HEK293 (cell line): ENCODE results near the gene PTK7.

Experiments used
- CTCF ChIA-PET: fragments of 350-600 bp; formaldehyde crosslinking; extraction: SDS; loops from one replicate; lab custom pipeline; 2021; ENCODE audit warnings: antibody characterized with exemption; lab: Yijun Ruan, JAX
- POLR2A ChIA-PET: fragments of 300-600 bp; formaldehyde crosslinking; extraction: SDS; loops from one replicate; lab custom pipeline; 2020; ENCODE audit warnings: antibody characterized with exemption, inconsistent platforms; lab: Yijun Ruan, JAX
- H3K27ac ChIP-seq: fragments of 200-500 bp; sonication (Bioruptor generic); 2 replicates; pipeline ENCODE4 v1.5.1; 2014; ENCODE audit warnings: low read depth, low read length, control low read depth, inconsistent platforms; ENCODE audit errors: extremely low read depth
- H3K36me3 ChIP-seq, 2 experiments: fragments of 200-500 bp in 1 of 2; sonication (Bioruptor generic) in 1 of 2; 1 replicate in 1 of 2; 2 replicates in 1 of 2; pipeline ENCODE4 v1.5.1; 2014 to 2017; ENCODE audit warnings: inconsistent platforms in 2 of 2, low read length in 2 of 2; ENCODE audit not compliant: control insufficient read depth in 2 of 2, insufficient read depth in 1 of 2
- H3K4me1 ChIP-seq: fragments of 200-500 bp; sonication (Bioruptor generic); 2 replicates; pipeline ENCODE4 v1.5.1; 2014; ENCODE audit warnings: mild to moderate bottlenecking, low read length, inconsistent platforms; ENCODE audit not compliant: control insufficient read depth, insufficient read depth
- H3K4me3 ChIP-seq: 2 replicates; pipeline ENCODE4 v1.5.1; 2011; ENCODE audit warnings: low read depth, mild to moderate bottlenecking, control low read depth, low read length, moderate library complexity
- H3K9me3 ChIP-seq: fragments of 200-500 bp; sonication (Bioruptor generic); 2 replicates; pipeline ENCODE4 v1.5.1; 2014; ENCODE audit warnings: low read depth, low read length, inconsistent platforms; ENCODE audit not compliant: control insufficient read depth, insufficient read depth
- GFI1B ChIP-seq: fragments of 450-650 bp; formaldehyde crosslinking; IDR thresholded peaks from 2 replicates; pipeline ENCODE4 v1.5.1; 2016; ENCODE audit warnings: missing biosample characterization, missing genetic modification characterization
- GLIS2 ChIP-seq: fragments of 450-650 bp; formaldehyde crosslinking; IDR thresholded peaks from 2 replicates; pipeline ENCODE4 v1.5.1; 2016; ENCODE audit warnings: missing biosample characterization, missing genetic modification characterization
- HOXD13 ChIP-seq: sonication (generic); formaldehyde crosslinking; IDR thresholded peaks from 2 replicates; pipeline ENCODE4 v1.8.0; 2022; ENCODE audit warnings: missing genetic modification reagents, borderline replicate concordance
- TCF7L2 ChIP-seq: IDR thresholded peaks from 2 replicates; pipeline ENCODE4 v1.6.1; 2011; ENCODE audit warnings: low read depth, mild to moderate bottlenecking, inconsistent platforms, low read length, moderate library complexity, borderline replicate concordance
- ZBTB6 ChIP-seq: fragments of 450-650 bp; formaldehyde crosslinking; IDR thresholded peaks from 2 replicates; pipeline ENCODE4 v1.5.1; 2017; ENCODE audit warnings: missing biosample characterization, missing genetic modification characterization
- ZNF169 ChIP-seq: fragments of 450-650 bp; formaldehyde crosslinking; IDR thresholded peaks from 2 replicates; pipeline ENCODE4 v1.5.1; 2016; ENCODE audit warnings: missing biosample characterization, missing genetic modification characterization
- ZNF335 ChIP-seq: fragments of 450-650 bp; formaldehyde crosslinking; conservative IDR thresholded peaks from 2 replicates; pipeline ENCODE4 v1.5.1; 2016; ENCODE audit warnings: missing biosample characterization, missing genetic modification characterization
- ZNF341 ChIP-seq: fragments of 450-650 bp; formaldehyde crosslinking; IDR thresholded peaks from 2 replicates; pipeline ENCODE4; 2016; ENCODE audit warnings: low read depth, missing biosample characterization, missing genetic modification characterization
- ZNF391 ChIP-seq: fragments of 450-650 bp; formaldehyde crosslinking; IDR thresholded peaks from 2 replicates; pipeline ENCODE4 v1.5.1; 2016; ENCODE audit warnings: low read depth, missing biosample characterization, missing genetic modification characterization, borderline replicate concordance
- ZNF416 ChIP-seq: fragments of 450-650 bp; formaldehyde crosslinking; IDR thresholded peaks from 2 replicates; pipeline ENCODE4 v1.5.1; 2016; ENCODE audit warnings: missing biosample characterization, missing genetic modification characterization
- ZNF426 ChIP-seq: fragments of 450-650 bp; formaldehyde crosslinking; IDR thresholded peaks from 2 replicates; pipeline ENCODE4 v1.5.1; 2017; ENCODE audit warnings: missing biosample characterization, missing genetic modification characterization, mild to moderate bottlenecking, inconsistent platforms, moderate library complexity
- ZNF600 ChIP-seq: fragments of 450-650 bp; formaldehyde crosslinking; IDR thresholded peaks from 2 replicates; pipeline ENCODE4 v1.5.1; 2016; ENCODE audit warnings: missing biosample characterization, missing genetic modification characterization
- ZNF660 ChIP-seq: fragments of 450-650 bp; IDR thresholded peaks from 2 replicates; pipeline ENCODE4 v1.5.1; 2018; ENCODE audit warnings: missing biosample characterization, mild to moderate bottlenecking, missing genetic modification characterization
- ZNF843 ChIP-seq: fragments of 450-650 bp; formaldehyde crosslinking; IDR thresholded peaks from 2 replicates; pipeline ENCODE4 v1.5.1; 2016; ENCODE audit warnings: missing biosample characterization, missing genetic modification characterization
- ZSCAN4 ChIP-seq: fragments of 450-650 bp; formaldehyde crosslinking; IDR thresholded peaks from 2 replicates; pipeline ENCODE4 v1.5.1; 2017; ENCODE audit warnings: missing biosample characterization, missing genetic modification characterization
- TF ChIP-seq, protein P1 (sequence below): fragments of 450-650 bp; formaldehyde crosslinking; IDR thresholded peaks from 2 replicates; pipeline ENCODE4 v1.5.1; 2016; ENCODE audit warnings: missing biosample characterization, missing genetic modification characterization
- TF ChIP-seq, protein P2 (sequence below): fragments of 450-650 bp; formaldehyde crosslinking; IDR thresholded peaks from 2 replicates; pipeline ENCODE4 v1.5.1; 2016; ENCODE audit warnings: missing biosample characterization, missing genetic modification characterization
- TF ChIP-seq, protein P3 (sequence below): fragments of 450-650 bp; formaldehyde crosslinking; IDR thresholded peaks from 2 replicates; pipeline ENCODE4 v1.5.1; 2016; ENCODE audit warnings: missing biosample characterization, missing genetic modification characterization

The PTK7 gene

DNA sequence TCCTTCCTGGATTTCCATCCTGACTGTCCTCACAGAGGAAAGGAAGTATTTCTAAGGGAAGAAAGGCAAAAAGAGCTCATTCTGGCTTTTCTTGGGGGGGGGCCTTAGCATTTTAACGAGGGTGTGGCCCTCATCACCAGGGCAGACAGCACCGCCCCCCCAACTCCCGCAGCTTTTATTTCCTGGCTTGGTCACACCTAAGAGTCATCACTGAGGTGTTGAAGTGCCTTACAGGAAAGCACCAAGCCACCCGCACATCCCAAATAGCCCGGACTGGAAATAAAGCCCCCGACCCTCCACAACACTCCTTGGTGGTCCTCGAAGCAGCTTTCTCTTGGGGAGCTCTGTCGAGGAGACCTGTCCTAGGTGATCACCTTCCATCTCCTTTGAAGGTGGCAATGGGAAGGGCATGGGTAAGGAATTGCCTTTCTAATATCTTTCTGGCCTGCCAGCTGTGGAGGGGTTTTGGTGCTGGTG lies 1.3 kb downstream of the PTK7 start (continued):
- no peak for TF ChIP-seq ZNF391
- TF ChIP-seq, protein P1, sequence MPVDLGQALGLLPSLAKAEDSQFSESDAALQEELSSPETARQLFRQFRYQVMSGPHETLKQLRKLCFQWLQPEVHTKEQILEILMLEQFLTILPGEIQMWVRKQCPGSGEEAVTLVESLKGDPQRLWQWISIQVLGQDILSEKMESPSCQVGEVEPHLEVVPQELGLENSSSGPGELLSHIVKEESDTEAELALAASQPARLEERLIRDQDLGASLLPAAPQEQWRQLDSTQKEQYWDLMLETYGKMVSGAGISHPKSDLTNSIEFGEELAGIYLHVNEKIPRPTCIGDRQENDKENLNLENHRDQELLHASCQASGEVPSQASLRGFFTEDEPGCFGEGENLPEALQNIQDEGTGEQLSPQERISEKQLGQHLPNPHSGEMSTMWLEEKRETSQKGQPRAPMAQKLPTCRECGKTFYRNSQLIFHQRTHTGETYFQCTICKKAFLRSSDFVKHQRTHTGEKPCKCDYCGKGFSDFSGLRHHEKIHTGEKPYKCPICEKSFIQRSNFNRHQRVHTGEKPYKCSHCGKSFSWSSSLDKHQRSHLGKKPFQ (tag by site-specific recombination) = peak; percentile 25; the same call in 1 of the 2 replicates
- TF ChIP-seq ZNF341 (tag by site-specific recombination) = no peak

DNA sequence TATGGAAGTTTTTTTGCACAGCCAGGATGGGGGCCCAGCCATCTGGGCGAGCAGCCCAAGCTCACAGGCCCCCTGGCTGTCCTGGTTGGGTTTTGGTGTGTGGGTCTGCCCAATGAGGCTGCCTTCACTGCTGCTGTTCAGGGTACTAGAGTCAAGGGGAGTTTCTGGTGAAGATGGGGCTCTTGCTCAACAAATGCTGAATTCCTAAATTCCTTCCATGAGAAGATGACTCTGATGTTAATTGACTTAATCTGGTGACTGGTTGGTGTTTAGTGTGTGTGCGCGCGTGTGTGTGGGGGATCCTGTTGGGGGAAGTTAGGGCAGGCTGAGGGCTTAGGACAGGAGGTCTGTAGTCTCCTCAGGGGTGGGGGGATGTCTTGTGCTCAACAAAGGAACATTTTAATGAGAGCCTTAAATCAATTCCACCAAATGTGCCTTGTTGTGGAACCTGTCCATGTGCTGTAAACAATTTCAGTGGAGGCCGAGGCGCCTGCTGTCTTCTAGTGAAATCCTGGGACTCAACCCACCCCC lies 1.9 kb downstream of the PTK7 start:
- ChIA-PET CTCF (interaction anchor here (0.9 to 7.6 kb wide), 5 partner anchors 17 to 65 kb away, joined by 3 to 83 read pairs (median 7); no protein-coding TSS in a partner anchor), POLR2A (interaction anchor here (1.2 to 2.5 kb wide), 3 partner anchors 9 to 149 kb away, joined by 3 to 31 read pairs (median 5); partner anchors contain the start of genes CNPY3, KLC4 and MRPL2)
- Histone ChIP-seq H3K4me1 (peaks cover 14% of the 10 kb centered on the region), H3K9me3 (no peaks in the 10 kb centered on the region), H3K4me3 (no peak overlapping the region), H3K27ac (no peak overlapping the region), H3K36me3 (peaks cover 0 to 14% of the 10 kb centered on the region in 2 experiments; a peak in 1 of 3 replicates)
- TF ChIP-seq ZNF169 (tag by site-specific recombination) (no peak), ZSCAN4 (peak; percentile 67), ZNF335 (peak; percentile 87), ZNF600 (tag by site-specific recombination) (no peak), HOXD13 (CRISPR knock-in tag) (no peak), ZNF660 (tag by site-specific recombination) (no peak), ZNF426 (tag by site-specific recombination) (no peak), ZNF843 (tag by site-specific recombination) (no peak), ZNF416 (tag by site-specific recombination) (no peak), GLIS2 (no peak)
- TF ChIP-seq, protein P2, sequence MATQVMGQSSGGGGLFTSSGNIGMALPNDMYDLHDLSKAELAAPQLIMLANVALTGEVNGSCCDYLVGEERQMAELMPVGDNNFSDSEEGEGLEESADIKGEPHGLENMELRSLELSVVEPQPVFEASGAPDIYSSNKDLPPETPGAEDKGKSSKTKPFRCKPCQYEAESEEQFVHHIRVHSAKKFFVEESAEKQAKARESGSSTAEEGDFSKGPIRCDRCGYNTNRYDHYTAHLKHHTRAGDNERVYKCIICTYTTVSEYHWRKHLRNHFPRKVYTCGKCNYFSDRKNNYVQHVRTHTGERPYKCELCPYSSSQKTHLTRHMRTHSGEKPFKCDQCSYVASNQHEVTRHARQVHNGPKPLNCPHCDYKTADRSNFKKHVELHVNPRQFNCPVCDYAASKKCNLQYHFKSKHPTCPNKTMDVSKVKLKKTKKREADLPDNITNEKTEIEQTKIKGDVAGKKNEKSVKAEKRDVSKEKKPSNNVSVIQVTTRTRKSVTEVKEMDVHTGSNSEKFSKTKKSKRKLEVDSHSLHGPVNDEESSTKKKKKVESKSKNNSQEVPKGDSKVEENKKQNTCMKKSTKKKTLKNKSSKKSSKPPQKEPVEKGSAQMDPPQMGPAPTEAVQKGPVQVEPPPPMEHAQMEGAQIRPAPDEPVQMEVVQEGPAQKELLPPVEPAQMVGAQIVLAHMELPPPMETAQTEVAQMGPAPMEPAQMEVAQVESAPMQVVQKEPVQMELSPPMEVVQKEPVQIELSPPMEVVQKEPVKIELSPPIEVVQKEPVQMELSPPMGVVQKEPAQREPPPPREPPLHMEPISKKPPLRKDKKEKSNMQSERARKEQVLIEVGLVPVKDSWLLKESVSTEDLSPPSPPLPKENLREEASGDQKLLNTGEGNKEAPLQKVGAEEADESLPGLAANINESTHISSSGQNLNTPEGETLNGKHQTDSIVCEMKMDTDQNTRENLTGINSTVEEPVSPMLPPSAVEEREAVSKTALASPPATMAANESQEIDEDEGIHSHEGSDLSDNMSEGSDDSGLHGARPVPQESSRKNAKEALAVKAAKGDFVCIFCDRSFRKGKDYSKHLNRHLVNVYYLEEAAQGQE (tag by site-specific recombination) = peak; percentile 39; the same call in 1 of the 2 replicates

DNA sequence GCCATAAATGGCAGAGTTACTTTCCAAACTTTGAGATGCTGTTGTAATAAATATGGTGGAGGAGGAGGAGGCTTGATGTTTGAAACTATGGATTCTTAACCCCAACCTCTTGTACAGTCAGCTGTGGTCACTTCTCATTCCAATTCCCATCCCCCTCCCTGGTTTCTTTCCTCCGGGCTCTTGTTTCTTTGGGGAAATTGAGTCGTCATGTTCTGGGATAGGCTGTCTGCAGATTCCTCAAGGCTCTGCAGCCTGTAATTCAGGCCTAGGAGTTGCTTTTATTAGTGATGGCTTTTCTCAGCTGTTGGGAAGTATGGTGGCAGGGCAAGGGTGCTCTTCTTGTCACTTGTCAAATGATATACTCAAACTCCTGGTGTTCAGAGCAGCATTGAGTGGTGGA lies 2.6 kb downstream of the PTK7 start:
- Histone ChIP-seq H3K4me3 (no peak overlapping the region), H3K36me3 (peaks cover 0 to 10% of the 10 kb centered on the region in 2 experiments; a peak in 1 of 3 replicates), H3K4me1 (peaks cover 14% of the 10 kb centered on the region), H3K27ac (no peak overlapping the region), H3K9me3 (no peaks in the 10 kb centered on the region)
- TF ChIP-seq TCF7L2 (no peak), ZBTB6 (tag by site-specific recombination) (no peak), GFI1B (tag by site-specific recombination) (no peak)
- TF ChIP-seq, protein P3, sequence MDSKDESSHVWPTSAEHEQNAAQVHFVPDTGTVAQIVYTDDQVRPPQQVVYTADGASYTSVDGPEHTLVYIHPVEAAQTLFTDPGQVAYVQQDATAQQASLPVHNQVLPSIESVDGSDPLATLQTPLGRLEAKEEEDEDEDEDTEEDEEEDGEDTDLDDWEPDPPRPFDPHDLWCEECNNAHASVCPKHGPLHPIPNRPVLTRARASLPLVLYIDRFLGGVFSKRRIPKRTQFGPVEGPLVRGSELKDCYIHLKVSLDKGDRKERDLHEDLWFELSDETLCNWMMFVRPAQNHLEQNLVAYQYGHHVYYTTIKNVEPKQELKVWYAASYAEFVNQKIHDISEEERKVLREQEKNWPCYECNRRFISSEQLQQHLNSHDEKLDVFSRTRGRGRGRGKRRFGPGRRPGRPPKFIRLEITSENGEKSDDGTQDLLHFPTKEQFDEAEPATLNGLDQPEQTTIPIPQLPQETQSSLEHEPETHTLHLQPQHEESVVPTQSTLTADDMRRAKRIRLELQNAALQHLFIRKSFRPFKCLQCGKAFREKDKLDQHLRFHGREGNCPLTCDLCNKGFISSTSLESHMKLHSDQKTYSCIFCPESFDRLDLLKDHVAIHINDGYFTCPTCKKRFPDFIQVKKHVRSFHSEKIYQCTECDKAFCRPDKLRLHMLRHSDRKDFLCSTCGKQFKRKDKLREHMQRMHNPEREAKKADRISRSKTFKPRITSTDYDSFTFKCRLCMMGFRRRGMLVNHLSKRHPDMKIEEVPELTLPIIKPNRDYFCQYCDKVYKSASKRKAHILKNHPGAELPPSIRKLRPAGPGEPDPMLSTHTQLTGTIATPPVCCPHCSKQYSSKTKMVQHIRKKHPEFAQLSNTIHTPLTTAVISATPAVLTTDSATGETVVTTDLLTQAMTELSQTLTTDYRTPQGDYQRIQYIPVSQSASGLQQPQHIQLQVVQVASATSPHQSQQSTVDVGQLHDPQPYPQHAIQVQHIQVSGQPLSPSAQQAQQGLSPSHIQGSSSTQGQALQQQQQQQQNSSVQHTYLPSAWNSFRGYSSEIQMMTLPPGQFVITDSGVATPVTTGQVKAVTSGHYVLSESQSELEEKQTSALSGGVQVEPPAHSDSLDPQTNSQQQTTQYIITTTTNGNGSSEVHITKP = peak; percentile 54; the same call in 1 of the 2 replicates
- ChIA-PET CTCF (interaction anchor here (0.7 to 1.3 kb wide), 3 partner anchors 9 to 723 kb away, joined by 3 to 7 read pairs (median 3); no protein-coding TSS in a partner anchor), POLR2A (interaction anchor here (0.6 to 1.5 kb wide), 2 partner anchors 9 to 21 kb away, joined by 4 to 5 read pairs; no protein-coding TSS in a partner anchor)
